ENCODE data around the gene VEZF1. TPM values are rescaled to one million over a fixed set of nuclear protein-coding genes. Genes with fewer than 3 reads are reported as not detected.

Gene VEZF1
- polyA plus RNA-seq, 2 of the 4 experiments (the other 2 are of a cell fraction): 50.3 to 57.7 TPM

- no peak overlapping the region for H3K4me2 ChIP-seq
- TF ChIP-seq EP300 (IDR thresholded peaks at IDR 0.05) (no peak), FOSB (CRISPR knock-in tag; IDR thresholded peaks at IDR 0.05) (no peak), GATA3 (IDR thresholded peaks at IDR 0.05; ENCODE audit: borderline replicate concordance) (no peak), PBX3 (IDR thresholded peaks at IDR 0.05) (no peak), SMC3 (IDR thresholded peaks at IDR 0.05) (no peak), MAFK (IDR thresholded peaks at IDR 0.05; ENCODE audit: partially characterized antibody) (no peak), FOXS1 (CRISPR knock-in tag; IDR thresholded peaks at IDR 0.05) (no peak), HES2 (IDR thresholded peaks at IDR 0.05) (no peak), CBX2 (IDR thresholded peaks at IDR 0.05; ENCODE audit: borderline replicate concordance, low read depth) (no peak)
- no peak overlapping the region for H3K4me3 ChIP-seq
- H3K4me1 ChIP-seq: peaks cover 69% of the 10 kb centered on the region
- no peaks in the 10 kb centered on the region for H3K9me3 ChIP-seq
- DNase-seq (ENCODE audit: low read depth in 1 of 2, low spot score in 1 of 2) (no peak), FAIRE-seq (no peak), ATAC-seq (no peak)
- CTCF ChIA-PET: interaction anchor here (1.4 to 26.3 kb wide), 8 partner anchors 9 to 158 kb away, joined by 3 to 1377 read pairs (median 11); partner anchors contain the start of genes CUEDC1, MRPS23 and SRSF1
- POLR2A ChIA-PET: interaction anchor here (1.3 to 2.4 kb wide), 3 partner anchors 8 to 113 kb away, joined by 4 to 12 read pairs (median 5); no protein-coding TSS in a partner anchor
- H3K27ac ChIP-seq: peak overlapping the region in 1 of 2 experiments; percentile 11; a peak in 2 of 6 replicates
These were observed 3.5 kb upstream of the VEZF1 start for GRCh38 chr17:57991537-57991936.

GRCh38 chr17:57990037-57990436 is 2.0 kb upstream of the VEZF1 start:
- DNase-seq (ENCODE audit: low read depth in 1 of 2, low spot score in 1 of 2) (no peak), FAIRE-seq (no peak), ATAC-seq (no peak)
- no peaks in the 10 kb centered on the region for H3K9me3 ChIP-seq
- peak overlapping the region; percentile 84 for H3K4me2 ChIP-seq
- H3K4me1 ChIP-seq: peaks cover 71% of the 10 kb centered on the region
- POLR2A ChIA-PET: interaction anchor here (0.7 to 3.2 kb wide), 9 partner anchors 10 to 140 kb away, joined by 3 to 23 read pairs (median 6); partner anchors contain the start of genes MRPS23 and SRSF1
- H3K4me3 ChIP-seq: no peak overlapping the region
- CTCF ChIA-PET: interaction anchor here (0.6 to 26.3 kb wide), 10 partner anchors 9 to 963 kb away, joined by 3 to 1377 read pairs (median 6); partner anchors contain the start of genes CUEDC1 and MRPS23
- WGBS (ENCODE audit: missing lambda C conversion rate): 88% methylated on average over 2 of the region's 2 CpGs
- TF ChIP-seq HOXA7 (CRISPR knock-in tag; IDR thresholded peaks at IDR 0.05): 0 out of 2 replicates have a peak, but pooled peaks have one; percentile 35
- TF ChIP-seq HES2 (IDR thresholded peaks at IDR 0.05): no peak
- peak overlapping the region; percentile 96 to 98; a peak in 4 of 6 replicates for H3K27ac ChIP-seq

GRCh38 chr17:57988301-57989250 is 522 bp upstream of the VEZF1 start:
- FAIRE-seq: no peak
- Histone ChIP-seq H3K4me2 (peak overlapping the region; percentile 84), H3K4me3 (peak overlapping the region; percentile 77), H3K9me3 (no peaks in the 10 kb centered on the region), H3K27ac (peak overlapping the region; percentile 96 to 98), H3K4me1 (peaks cover 71% of the 10 kb centered on the region)
- ATAC-seq: peak; percentile 72 to 79
- 4% methylated on average over 35 of the region's 54 CpGs for WGBS (ENCODE audit: missing lambda C conversion rate)
- ChIA-PET CTCF (interaction anchor here (1.4 to 26.3 kb wide), 6 partner anchors 7 to 155 kb away, joined by 4 to 1377 read pairs (median 24); partner anchors contain the start of genes CUEDC1 and MRPS23), POLR2A (interaction anchor here (0.6 to 5.2 kb wide), 20 partner anchors 9 to 149 kb away, joined by 3 to 36 read pairs (median 6); partner anchors contain the start of genes CUEDC1, DYNLL2, MRPS23 and SRSF1)
- DNase-seq (ENCODE audit: low read depth in 1 of 2, low spot score in 1 of 2): peak; percentile 77 to 90
- no peak for TF ChIP-seq ZNF302 (CRISPR knock-in tag; IDR thresholded peaks at IDR 0.05)
- peak; percentile 95 for TF ChIP-seq TP53 (CRISPR knock-in tag; IDR thresholded peaks at IDR 0.05)
- TF ChIP-seq NFE2L2 (conservative IDR thresholded peaks at IDR 0.05; ENCODE audit: low read length): no peak
- peak; percentile 7; the same call in 1 of the 2 replicates for TF ChIP-seq REST (IDR thresholded peaks at IDR 0.05)
- TF ChIP-seq PBX3 (IDR thresholded peaks at IDR 0.05): peak; percentile 84
- TF ChIP-seq FOXS1 (CRISPR knock-in tag; IDR thresholded peaks at IDR 0.05): no peak
- peak; percentile 55; the same call in 1 of the 2 replicates for TF ChIP-seq ATOH8 (CRISPR knock-in tag; IDR thresholded peaks at IDR 0.05; ENCODE audit: low read depth)
- no peak for TF ChIP-seq HEYL (CRISPR knock-in tag; IDR thresholded peaks at IDR 0.05)
- no peak for TF ChIP-seq PHF8 (IDR thresholded peaks at IDR 0.05; ENCODE audit: borderline replicate concordance, low read depth)
- TF ChIP-seq RAD21 (conservative IDR thresholded peaks at IDR 0.05 in 1 of 2, IDR thresholded peaks at IDR 0.05 in 1 of 2): peak; percentile 7 to 21; a peak in 1 of 5 replicates
- TF ChIP-seq HOXB5 (CRISPR knock-in tag; IDR thresholded peaks at IDR 0.05): peak; percentile 74
- 0 out of 2 replicates have a peak, but pooled peaks have one; percentile 45 for TF ChIP-seq RFX5 (IDR thresholded peaks at IDR 0.05)
- TF ChIP-seq ZFP36 (IDR thresholded peaks at IDR 0.05; ENCODE audit: borderline replicate concordance, partially characterized antibody): no peak

Measured in A549 (cell line).